OCI-LY7 (cell line): ENCODE measurements around the gene KRTAP22-1. TPM values are rescaled to one million over a fixed set of nuclear protein-coding genes. Genes with fewer than 3 reads are reported as not detected.

Source experiments
- BruUV-seq: library from RNA; stranded (reverse); fragments of 400-500 nt; replicated peaks from 2 replicates; lab custom pipeline; 2021; lab: Mats Ljungman, UMichigan
- CTCF ChIA-PET: fragments of 300-600 bp; sonication (Branson Sonifier 250); formaldehyde crosslinking; loops from one replicate; lab custom pipeline; 2022; ENCODE audit warnings: antibody characterized with exemption; ENCODE audit not compliant: unreplicated experiment; lab: Charles Lee
- POLR2A ChIA-PET: fragments of 300-600 bp; sonication (Branson Sonifier 250); formaldehyde crosslinking; loops from one replicate; lab custom pipeline; 2022; ENCODE audit warnings: antibody characterized with exemption; lab: Charles Lee
- DNase-seq: peaks from one replicate; pipeline ENCODE4 v3.0.0-alpha.2; 2015; ENCODE audit warnings: low spot score
- H2AFZ ChIP-seq: fragments of 200-600 bp; sonication (generic), shearing (Covaris generic); 2 replicates; pipeline ENCODE4 v1.6.1; 2014; ENCODE audit warnings: mild to moderate bottlenecking, antibody characterized with exemption, low read length, moderate library complexity
- H3K27ac ChIP-seq: fragments of 200-600 bp; sonication (generic); 2 replicates; pipeline ENCODE4 v1.5.1; 2014; ENCODE audit warnings: mixed run types, low read depth, mild to moderate bottlenecking, moderate library complexity, low read length, inconsistent platforms; ENCODE audit not compliant: poor library complexity, severe bottlenecking
- H3K36me3 ChIP-seq: fragments of 200-600 bp; sonication (generic); 2 replicates; pipeline ENCODE4 v1.6.1; 2014; ENCODE audit warnings: mild to moderate bottlenecking, antibody characterized with exemption, low read length, moderate library complexity, mixed read lengths; ENCODE audit not compliant: insufficient read depth
- H3K4me1 ChIP-seq: fragments of 200-600 bp; sonication (generic); 2 replicates; pipeline ENCODE4 v1.5.1; 2014; ENCODE audit warnings: mild to moderate bottlenecking, low read length; ENCODE audit not compliant: insufficient read depth, poor library complexity, severe bottlenecking
- H3K4me2 ChIP-seq: fragments of 200-600 bp; sonication (generic); 2 replicates; pipeline ENCODE4 v1.6.1; 2014; ENCODE audit warnings: mild to moderate bottlenecking, low read length
- H3K4me3 ChIP-seq: fragments of 200-600 bp; sonication (generic); 2 replicates; pipeline ENCODE4 v1.5.1; 2014; ENCODE audit warnings: mild to moderate bottlenecking, low read depth, low read length; ENCODE audit not compliant: poor library complexity, severe bottlenecking
- H3K79me2 ChIP-seq: fragments of 200-600 bp; sonication (generic); 2 replicates; pipeline ENCODE4 v1.6.1; 2016; ENCODE audit warnings: low read depth, mild to moderate bottlenecking, low read length, moderate library complexity, mixed read lengths; ENCODE audit not compliant: insufficient read depth
- H3K9me2 ChIP-seq: fragments of 200-600 bp; sonication (generic); 2 replicates; pipeline ENCODE4 v1.6.1; 2016; ENCODE audit warnings: mild to moderate bottlenecking, low read length, mixed read lengths; ENCODE audit not compliant: insufficient read depth
- H3K9me3 ChIP-seq: fragments of 200-600 bp; sonication (generic); 2 replicates; pipeline ENCODE4 v1.6.1; 2014; ENCODE audit warnings: mild to moderate bottlenecking, mixed run types, low read length, mixed read lengths
- H4K20me1 ChIP-seq: fragments of 200-600 bp; sonication (generic); 2 replicates; pipeline ENCODE4 v1.6.1; 2014; ENCODE audit warnings: mild to moderate bottlenecking, antibody characterized with exemption, low read length, moderate library complexity, mixed read lengths; ENCODE audit not compliant: insufficient read depth
- EZH2phosphoT487 ChIP-seq: fragments of 200-600 bp; sonication (generic); IDR thresholded peaks from 2 replicates; pipeline ENCODE4 v1.6.1; 2018; ENCODE audit warnings: low read depth, borderline replicate concordance, mild to moderate bottlenecking, mixed run types, antibody characterized with exemption, low read length, moderate library complexity, mixed read lengths
- intact Hi-C: fragments of 100-400 bp; cut with micrococcal nuclease; formaldehyde crosslinking; loops from one replicate; pipeline ENCODE4 v1.10.0; 2022; ENCODE audit not compliant: unreplicated experiment
- total RNA-seq, 2 experiments: library from RNA; depleted of rRNA in 1 of 2; stranded (reverse); fragments of >200 nt in 1 of 2; shearing (Covaris generic) in 1 of 2; gene quantifications; 2 replicates each; pipeline ENCODE4 v1.2.3, GENCODE V29; 2014 to 2022
- TF ChIP-seq, protein P1 (sequence below): fragments of 200-600 bp; sonication (generic); conservative IDR thresholded peaks from 2 replicates; pipeline ENCODE4 v1.5.1; 2014; ENCODE audit warnings: mild to moderate bottlenecking, antibody characterized with exemption, low read length, moderate library complexity, mixed read lengths

Gene KRTAP22-1
- total RNA-seq, 2 experiments from 2014 or later: not detected

DNA sequence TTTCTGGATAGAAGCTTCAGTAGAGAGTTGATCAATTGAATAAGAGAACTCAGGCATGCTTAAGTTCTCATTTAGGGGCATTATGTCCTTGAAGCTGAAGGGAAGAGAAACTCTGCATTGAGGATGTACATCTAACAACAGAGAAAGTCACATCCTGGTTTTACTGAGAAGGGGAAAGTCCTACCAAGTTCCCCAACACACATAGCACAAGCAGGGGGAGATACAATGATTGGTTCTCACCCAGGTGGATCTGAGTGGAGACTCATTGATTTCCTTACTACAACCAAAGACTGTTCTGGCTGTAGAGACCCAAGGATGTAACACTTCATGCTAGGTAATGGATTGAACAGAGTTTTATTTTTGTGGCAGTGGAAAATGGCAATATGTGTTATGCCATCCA, 14.3 kb downstream of the KRTAP22-1 start:
- DNase-seq: no peak
- H2AFZ ChIP-seq: no peak overlapping the region
- no peaks in the 10 kb centered on the region for H3K4me1 ChIP-seq
- H3K4me3 ChIP-seq: no peak overlapping the region
- H4K20me1 ChIP-seq: no peaks in the 10 kb centered on the region
- CTCF ChIA-PET: no interaction called here
- no peaks in the 10 kb centered on the region for H3K36me3 ChIP-seq
- no peaks in the 10 kb centered on the region for H3K79me2 ChIP-seq
- no peak overlapping the region for H3K4me2 ChIP-seq
- no peak for TF ChIP-seq EZH2phosphoT487
- TF ChIP-seq, protein P1, sequence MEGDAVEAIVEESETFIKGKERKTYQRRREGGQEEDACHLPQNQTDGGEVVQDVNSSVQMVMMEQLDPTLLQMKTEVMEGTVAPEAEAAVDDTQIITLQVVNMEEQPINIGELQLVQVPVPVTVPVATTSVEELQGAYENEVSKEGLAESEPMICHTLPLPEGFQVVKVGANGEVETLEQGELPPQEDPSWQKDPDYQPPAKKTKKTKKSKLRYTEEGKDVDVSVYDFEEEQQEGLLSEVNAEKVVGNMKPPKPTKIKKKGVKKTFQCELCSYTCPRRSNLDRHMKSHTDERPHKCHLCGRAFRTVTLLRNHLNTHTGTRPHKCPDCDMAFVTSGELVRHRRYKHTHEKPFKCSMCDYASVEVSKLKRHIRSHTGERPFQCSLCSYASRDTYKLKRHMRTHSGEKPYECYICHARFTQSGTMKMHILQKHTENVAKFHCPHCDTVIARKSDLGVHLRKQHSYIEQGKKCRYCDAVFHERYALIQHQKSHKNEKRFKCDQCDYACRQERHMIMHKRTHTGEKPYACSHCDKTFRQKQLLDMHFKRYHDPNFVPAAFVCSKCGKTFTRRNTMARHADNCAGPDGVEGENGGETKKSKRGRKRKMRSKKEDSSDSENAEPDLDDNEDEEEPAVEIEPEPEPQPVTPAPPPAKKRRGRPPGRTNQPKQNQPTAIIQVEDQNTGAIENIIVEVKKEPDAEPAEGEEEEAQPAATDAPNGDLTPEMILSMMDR: no peak
- POLR2A ChIA-PET: no interaction called here
- intact Hi-C loops: no loop called here
- H3K27ac ChIP-seq: no peak overlapping the region
- no TSS peak for BruUV-seq
- H3K9me2 ChIP-seq: no peaks in the 10 kb centered on the region
- H3K9me3 ChIP-seq: no peaks in the 10 kb centered on the region

DNA sequence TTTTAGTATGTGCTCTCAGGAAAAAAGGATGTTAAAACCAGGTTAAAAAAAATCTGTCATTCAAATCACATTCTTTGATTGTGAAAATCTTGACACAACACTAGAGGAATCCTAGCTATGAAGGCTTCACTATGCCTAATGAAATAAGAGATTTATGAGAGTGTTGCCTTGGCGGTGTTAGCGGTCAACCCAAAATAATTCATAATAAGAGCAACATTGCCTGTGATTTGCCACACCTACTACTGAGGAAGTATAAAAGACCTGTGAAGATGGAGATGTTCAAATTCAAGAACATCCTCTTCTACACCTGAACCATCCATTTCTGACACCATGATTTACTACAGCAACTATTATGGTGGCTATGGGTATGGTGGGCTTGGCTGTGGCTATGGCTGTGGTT, 15.2 kb downstream of the KRTAP22-1 start, which contains the start of gene KRTAP20-1:
TSS of gene KRTAP20-1 (plus strand) at position 301 of the 400 bp plus-strand sequence. CDS start at position 331, 30 bp downstream.
- H3K9me3 ChIP-seq: no peaks in the 10 kb centered on the region
- BruUV-seq: no TSS peak
- intact Hi-C loops: no loop called here
- no peak within 1 kb of the TSS for H3K4me3 ChIP-seq
- no peaks in the 10 kb centered on the region for H3K9me2 ChIP-seq
- ChIA-PET CTCF (no interaction called here), POLR2A (no interaction called here)
- no peaks in the 10 kb centered on the region for H3K79me2 ChIP-seq
- H2AFZ ChIP-seq: no peak within 1 kb of the TSS
- TF ChIP-seq EZH2phosphoT487: no peak
- no peak within 1 kb of the TSS for H3K27ac ChIP-seq
- no peak within 1 kb of the TSS for H3K4me2 ChIP-seq
- DNase-seq: no peak
- no peaks in the 10 kb centered on the region for H3K4me1 ChIP-seq
- H4K20me1 ChIP-seq: no peaks in the 10 kb centered on the region
- H3K36me3 ChIP-seq: no peaks in the 10 kb centered on the region

DNA sequence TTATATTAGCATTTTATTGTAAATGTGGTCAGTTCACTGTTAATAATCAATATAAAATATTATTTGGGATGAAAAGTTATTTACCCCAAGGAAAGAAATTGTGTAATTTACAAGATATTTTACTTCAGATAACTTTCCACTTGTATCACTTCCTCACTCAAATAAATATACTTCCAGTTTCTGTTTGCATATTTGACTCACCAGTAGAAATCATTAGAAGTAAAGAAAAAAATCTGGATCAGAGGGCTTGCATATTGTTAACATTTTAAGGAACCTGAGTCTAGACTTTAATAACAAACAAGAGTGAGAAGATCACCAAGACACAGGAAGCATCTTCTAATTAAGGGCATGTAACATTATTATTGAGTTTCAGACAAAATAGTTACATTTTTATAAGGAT, 19.2 kb downstream of the KRTAP22-1 start:
- CTCF ChIA-PET: no interaction called here
- no TSS peak for BruUV-seq

More for the DNA sequence above, 19.2 kb downstream of the KRTAP22-1 start:
- Histone ChIP-seq H2AFZ (no peak overlapping the region), H3K9me3 (no peaks in the 10 kb centered on the region), H3K79me2 (no peaks in the 10 kb centered on the region), H3K27ac (no peak overlapping the region), H3K4me1 (no peaks in the 10 kb centered on the region), H3K36me3 (no peaks in the 10 kb centered on the region), H4K20me1 (no peaks in the 10 kb centered on the region), H3K4me3 (no peak overlapping the region), H3K9me2 (no peaks in the 10 kb centered on the region), H3K4me2 (no peak overlapping the region)
- POLR2A ChIA-PET: no interaction called here
- intact Hi-C loops: no loop called here
- TF ChIP-seq, protein P1: no peak
- TF ChIP-seq EZH2phosphoT487: no peak
- DNase-seq: no peak
